Measurements from ENCODE around the gene CELF5. TPM values are rescaled to one million over a fixed set of nuclear protein-coding genes. Genes with fewer than 3 reads are reported as not detected.

CELF5 gene
- total and polyA plus RNA-seq, 10 of the 15 experiments (the other 5 are each of a cell fraction or from before 2014, with no cell fraction given), result 0.01 to 0.04 TPM; not detected in 8

DNA sequence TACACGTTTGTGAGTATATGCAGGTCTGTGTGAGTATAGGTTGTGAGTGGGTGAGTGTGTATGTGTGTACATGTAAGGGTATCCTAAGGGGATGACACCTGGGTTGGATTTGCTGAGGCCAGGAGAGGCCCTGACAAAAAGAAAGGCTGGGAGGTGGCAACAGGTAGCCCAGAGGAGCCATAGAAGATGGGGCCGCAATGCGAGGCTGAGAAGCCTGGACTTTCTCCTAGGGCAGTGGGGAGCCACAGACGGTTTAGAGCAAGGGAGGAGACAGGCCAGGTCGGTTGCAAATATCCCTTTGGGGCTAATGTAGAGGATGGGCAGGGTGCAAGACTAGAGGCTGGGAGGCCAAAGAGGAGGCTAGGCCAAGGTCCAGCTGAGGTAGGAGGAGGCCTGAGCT is 54.3 kb downstream of the CELF5 start:
- no peak for FAIRE-seq

More for the DNA sequence above, 54.3 kb downstream of the CELF5 start:
- WGBS (ENCODE audit: insufficient coverage, insufficient replicate concordance, low lambda C conversion rate, missing lambda C conversion rate), result 45% methylated on average over 5 of the region's 5 CpGs
- SMC1A ChIA-PET (ENCODE audit: uncharacterized antibody, unreplicated experiment), result no interaction called here
- RAD21 ChIA-PET (ENCODE audit: unreplicated experiment), result no interaction called here
- H3K4me2 ChIP-seq (ENCODE audit: control insufficient read depth, insufficient read depth), result no peak overlapping the region
- H3K9ac ChIP-seq (ENCODE audit: control insufficient read depth, insufficient read depth, low read length), result no peak overlapping the region
- ATAC-seq, result no peak
- H3K4me3 ChIP-seq, result no peak overlapping the region
- H3K27me3 ChIP-seq (replicated peaks in 1 of 2; ENCODE audit: control insufficient read depth in 2 of 2, insufficient read depth in 2 of 2, low read length in 1 of 2), result no peaks in the 10 kb centered on the region
- H3K4me1 ChIP-seq (ENCODE audit: control insufficient read depth, insufficient read depth, low read length), result peaks cover 6% of the 10 kb centered on the region
- in situ Hi-C loops (cut with MboI) (no loop called here), intact Hi-C loops (cut with micrococcal nuclease; ENCODE audit: unreplicated experiment) (no loop called here)
- H4K20me1 ChIP-seq (ENCODE audit: control insufficient read depth, insufficient read depth), result no peaks in the 10 kb centered on the region
- CTCF ChIA-PET, result no interaction called here
- no peaks in the 10 kb centered on the region for H3K79me2 ChIP-seq (ENCODE audit: control insufficient read depth, insufficient read depth, low read length)
- no peak overlapping the region for H3K27ac ChIP-seq (ENCODE audit: control insufficient read depth, insufficient read depth)
- POLR2A ChIA-PET, result no interaction called here
- no peak overlapping the region for H2AFZ ChIP-seq (ENCODE audit: control insufficient read depth, low read depth, low read length)
- no TSS peak for BruUV-seq (replicated peaks)
- DNase-seq (ENCODE audit: low read depth, low spot score), result no peak
- H3K9me3 ChIP-seq (replicated peaks; ENCODE audit: control insufficient read depth, insufficient read depth, low read length), result no peaks in the 10 kb centered on the region; the same call in 2 of the 3 replicates
- H3K36me3 ChIP-seq (ENCODE audit: control insufficient read depth in 2 of 2, insufficient read depth in 2 of 2, low read length in 1 of 2), result no peaks in the 10 kb centered on the region
- TF ChIP-seq NR2C1 (IDR thresholded peaks at IDR 0.05), result no peak
- TF ChIP-seq ZNF592 (IDR thresholded peaks at IDR 0.05), result no peak
- no peak for TF ChIP-seq NFYA (IDR thresholded peaks at IDR 0.05; ENCODE audit: borderline replicate concordance, low read depth, low read length)
- no peak for TF ChIP-seq ATF7 (IDR thresholded peaks at IDR 0.05; ENCODE audit: low read depth)
- no peak for TF ChIP-seq SREBF1 (IDR thresholded peaks at IDR 0.05; ENCODE audit: low read length)
- no peak for TF ChIP-seq NFYB (IDR thresholded peaks at IDR 0.05; ENCODE audit: insufficient read depth, low read depth, low read length)
- TF ChIP-seq, protein P1, sequence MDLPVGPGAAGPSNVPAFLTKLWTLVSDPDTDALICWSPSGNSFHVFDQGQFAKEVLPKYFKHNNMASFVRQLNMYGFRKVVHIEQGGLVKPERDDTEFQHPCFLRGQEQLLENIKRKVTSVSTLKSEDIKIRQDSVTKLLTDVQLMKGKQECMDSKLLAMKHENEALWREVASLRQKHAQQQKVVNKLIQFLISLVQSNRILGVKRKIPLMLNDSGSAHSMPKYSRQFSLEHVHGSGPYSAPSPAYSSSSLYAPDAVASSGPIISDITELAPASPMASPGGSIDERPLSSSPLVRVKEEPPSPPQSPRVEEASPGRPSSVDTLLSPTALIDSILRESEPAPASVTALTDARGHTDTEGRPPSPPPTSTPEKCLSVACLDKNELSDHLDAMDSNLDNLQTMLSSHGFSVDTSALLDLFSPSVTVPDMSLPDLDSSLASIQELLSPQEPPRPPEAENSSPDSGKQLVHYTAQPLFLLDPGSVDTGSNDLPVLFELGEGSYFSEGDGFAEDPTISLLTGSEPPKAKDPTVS (IDR thresholded peaks at IDR 0.05; ENCODE audit: low read depth, low read length), result no peak
- TF ChIP-seq SMAD1 (IDR thresholded peaks at IDR 0.05; ENCODE audit: low read depth, partially characterized antibody), result no peak
- TF ChIP-seq, protein P2, sequence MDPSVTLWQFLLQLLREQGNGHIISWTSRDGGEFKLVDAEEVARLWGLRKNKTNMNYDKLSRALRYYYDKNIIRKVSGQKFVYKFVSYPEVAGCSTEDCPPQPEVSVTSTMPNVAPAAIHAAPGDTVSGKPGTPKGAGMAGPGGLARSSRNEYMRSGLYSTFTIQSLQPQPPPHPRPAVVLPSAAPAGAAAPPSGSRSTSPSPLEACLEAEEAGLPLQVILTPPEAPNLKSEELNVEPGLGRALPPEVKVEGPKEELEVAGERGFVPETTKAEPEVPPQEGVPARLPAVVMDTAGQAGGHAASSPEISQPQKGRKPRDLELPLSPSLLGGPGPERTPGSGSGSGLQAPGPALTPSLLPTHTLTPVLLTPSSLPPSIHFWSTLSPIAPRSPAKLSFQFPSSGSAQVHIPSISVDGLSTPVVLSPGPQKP (IDR thresholded peaks at IDR 0.05; ENCODE audit: low read depth, low read length), result no peak
